Gastroesophageal sphincter (tissue), 3 donors: Measurements from ENCODE around the gene KLK1.

Experiments used
- POLR2A ChIP-seq, 2 donors: fragments of 450-650 bp; IDR thresholded peaks; one replicate each; pipeline ENCODE4 v1.6.1; 2017; ENCODE audit warnings: antibody characterized with exemption in 2 of 2, mild to moderate bottlenecking in 2 of 2, moderate library complexity in 1 of 2
- TF ChIP-seq, protein P1 (sequence below), 4 experiments: fragments of 200-600 bp in 2 of 4; fragments of 450-650 bp in 2 of 4; sonication (generic) in 1 of 4; IDR thresholded peaks; one replicate each; pipeline ENCODE4 v1.5.1; 2017 to 2019; ENCODE audit warnings: antibody characterized with exemption in 4 of 4, mild to moderate bottlenecking in 2 of 4, moderate library complexity in 2 of 4

DNA sequence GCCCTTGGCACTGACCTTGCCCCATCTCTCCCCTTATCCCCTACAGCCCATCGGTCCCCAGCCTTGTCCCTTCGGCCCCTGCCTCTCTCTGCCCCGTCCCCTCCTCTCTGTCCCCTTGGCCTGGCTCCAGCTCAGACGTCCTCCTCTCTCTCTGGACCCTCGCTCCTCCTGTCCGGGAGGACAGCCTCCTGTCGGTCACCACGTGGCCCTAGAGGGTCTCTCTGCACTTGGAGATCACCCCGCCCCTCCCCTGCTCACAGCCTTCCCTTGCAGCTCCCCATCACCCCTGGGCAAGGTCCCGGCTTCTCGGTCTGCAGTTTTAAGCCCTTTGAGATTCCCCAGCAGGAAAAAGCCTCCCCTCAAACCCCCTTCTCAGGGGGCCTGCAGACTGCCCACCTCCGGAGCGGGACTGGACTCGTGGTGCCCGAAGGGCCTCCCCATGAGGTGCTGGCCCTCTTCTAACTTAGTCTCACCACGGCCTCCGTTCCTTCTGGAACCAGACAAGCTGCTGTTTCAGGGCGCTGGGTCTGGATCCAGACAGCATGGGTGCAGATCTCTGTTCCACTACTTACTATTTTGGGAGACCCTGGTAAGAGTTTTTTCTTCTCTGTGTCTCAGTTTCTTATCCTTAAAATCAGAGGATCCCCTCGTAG, 13.1 kb upstream of the KLK1 start:
- TF ChIP-seq, protein P1, sequence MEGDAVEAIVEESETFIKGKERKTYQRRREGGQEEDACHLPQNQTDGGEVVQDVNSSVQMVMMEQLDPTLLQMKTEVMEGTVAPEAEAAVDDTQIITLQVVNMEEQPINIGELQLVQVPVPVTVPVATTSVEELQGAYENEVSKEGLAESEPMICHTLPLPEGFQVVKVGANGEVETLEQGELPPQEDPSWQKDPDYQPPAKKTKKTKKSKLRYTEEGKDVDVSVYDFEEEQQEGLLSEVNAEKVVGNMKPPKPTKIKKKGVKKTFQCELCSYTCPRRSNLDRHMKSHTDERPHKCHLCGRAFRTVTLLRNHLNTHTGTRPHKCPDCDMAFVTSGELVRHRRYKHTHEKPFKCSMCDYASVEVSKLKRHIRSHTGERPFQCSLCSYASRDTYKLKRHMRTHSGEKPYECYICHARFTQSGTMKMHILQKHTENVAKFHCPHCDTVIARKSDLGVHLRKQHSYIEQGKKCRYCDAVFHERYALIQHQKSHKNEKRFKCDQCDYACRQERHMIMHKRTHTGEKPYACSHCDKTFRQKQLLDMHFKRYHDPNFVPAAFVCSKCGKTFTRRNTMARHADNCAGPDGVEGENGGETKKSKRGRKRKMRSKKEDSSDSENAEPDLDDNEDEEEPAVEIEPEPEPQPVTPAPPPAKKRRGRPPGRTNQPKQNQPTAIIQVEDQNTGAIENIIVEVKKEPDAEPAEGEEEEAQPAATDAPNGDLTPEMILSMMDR (IDR thresholded peaks at IDR 0.05): no peak
- TF ChIP-seq POLR2A (IDR thresholded peaks at IDR 0.05): no peak
